Inflammatory macrophage (primary cell): Measurements from ENCODE around the gene POLR3K.
"Not testable (repeated sequence)": the region's sequence is repeated elsewhere in the genome, so short reads cannot be mapped to it uniquely, and the experiment has no call there.

Experiments
- DNase-seq, 2 donors: peaks; one replicate each; pipeline ENCODE4 v3.0.0-alpha.2; 2020 to 2022

The POLR3K gene

DNA sequence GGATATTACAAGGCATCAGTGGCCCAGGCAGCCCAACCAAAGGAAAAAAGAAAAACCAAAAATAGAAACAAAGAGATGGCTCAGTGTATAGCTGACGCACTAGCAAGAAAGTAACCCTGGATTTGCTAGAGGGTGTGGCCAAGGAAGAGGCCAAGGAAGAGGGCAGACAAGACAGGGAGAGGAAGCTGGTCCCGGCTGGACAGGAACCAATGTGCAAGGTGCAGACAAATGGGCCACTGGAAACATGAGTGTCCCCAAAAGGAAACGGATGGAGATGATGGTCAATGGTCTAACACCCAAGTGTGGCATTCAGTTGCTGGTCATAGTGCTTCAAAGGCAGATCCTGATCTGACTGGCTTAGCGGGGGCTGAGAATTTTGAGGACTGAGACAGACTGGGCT, 10.7 kb downstream of the POLR3K start:
- no peak for DNase-seq

DNA sequence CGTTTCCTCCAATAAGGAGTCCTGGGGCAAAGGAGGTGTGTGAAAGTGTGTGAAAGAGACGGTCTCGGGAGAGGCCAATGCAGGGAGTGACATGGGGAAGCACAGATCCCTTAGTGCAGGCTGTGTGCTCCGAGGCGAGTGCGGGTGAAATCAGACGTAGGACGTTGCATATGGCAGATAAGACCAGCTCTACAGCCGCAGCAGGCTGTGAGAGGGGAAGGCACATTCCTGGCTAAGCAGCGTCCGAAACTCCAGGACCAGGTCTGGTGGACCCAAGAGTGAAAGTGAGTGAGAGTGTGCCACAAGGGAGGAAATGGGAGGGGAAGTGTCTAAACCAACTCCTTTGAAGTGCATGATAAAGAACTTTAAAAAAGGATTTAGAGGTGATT, 11.3 kb downstream of the POLR3K start:
- no peak for DNase-seq

DNA sequence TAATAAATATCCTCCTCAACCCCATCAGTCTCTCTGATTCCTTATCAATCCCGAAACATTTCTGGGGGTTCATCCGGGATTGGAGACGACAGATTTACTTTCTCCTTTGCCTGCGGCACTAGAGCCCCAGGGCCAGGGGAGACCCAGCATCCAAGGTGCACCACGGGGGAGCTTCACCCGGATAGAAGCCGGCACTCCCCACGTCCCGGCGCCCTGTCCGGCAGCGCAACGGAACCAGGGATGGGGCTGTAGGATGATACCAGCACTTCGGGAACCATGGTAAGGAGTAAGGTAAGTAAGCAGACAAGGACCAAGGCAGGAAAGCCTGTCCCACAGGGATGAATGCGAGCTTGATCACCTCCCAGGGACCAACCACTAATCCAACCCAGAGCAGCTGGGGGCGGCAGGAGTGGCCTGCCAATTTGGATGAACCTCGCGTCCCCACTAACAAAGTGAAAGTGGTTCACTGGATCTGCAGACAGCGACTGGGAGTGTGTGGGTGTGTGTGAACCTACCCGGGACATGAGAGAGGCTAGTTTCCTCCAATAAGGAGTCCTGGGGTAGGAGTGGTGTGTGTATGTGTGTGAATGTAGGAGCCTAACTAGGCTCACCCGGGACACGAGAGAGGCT, 11.9 kb downstream of the POLR3K start:
- DNase-seq = no peak

DNA sequence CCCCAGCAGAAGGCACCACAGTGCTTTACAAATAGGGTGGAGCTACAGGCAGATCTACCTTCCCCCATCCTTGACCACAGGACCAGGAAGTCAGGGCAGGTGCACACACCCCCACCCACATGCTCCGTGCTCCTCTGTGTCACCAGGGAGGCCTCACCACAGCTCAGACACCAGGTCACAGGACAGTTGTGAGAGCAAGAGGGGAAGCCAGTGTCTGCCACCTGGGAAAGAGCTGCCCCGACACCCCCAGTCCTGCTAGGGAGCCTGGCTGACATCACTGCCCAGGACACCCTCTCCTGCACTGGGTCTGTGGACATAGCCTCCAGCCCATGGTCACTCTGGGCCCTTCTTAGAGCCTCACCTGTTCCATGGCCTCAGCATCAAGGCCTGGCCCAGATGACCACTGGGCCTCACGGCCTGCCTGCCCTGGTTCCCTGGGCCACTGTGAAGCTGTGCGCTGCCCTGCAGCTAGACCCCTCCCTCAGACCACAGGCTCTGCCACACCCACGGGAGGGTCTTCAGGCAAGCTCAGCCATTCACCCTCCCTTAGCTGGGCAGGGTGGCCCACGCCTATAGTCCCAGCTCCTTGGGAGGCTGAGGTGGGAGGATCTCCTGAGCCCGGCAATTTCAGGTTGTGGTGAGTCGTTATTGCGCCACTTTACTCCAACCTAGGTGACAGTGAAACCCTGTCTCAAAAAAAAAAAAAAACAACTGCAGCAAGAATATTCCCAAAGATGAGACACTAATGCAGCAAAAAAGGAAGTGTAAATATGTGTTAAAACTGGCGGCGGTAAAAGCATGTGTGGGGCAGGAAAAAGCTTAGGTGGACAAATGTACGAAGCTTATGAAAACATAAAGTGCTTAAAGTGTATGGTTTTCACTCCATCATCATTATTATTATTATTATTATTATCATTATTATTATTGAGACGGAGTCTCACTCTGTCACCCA, 14.2 kb downstream of the POLR3K start:
- DNase-seq = peak in 1 of 2 donors; percentile 31

DNA sequence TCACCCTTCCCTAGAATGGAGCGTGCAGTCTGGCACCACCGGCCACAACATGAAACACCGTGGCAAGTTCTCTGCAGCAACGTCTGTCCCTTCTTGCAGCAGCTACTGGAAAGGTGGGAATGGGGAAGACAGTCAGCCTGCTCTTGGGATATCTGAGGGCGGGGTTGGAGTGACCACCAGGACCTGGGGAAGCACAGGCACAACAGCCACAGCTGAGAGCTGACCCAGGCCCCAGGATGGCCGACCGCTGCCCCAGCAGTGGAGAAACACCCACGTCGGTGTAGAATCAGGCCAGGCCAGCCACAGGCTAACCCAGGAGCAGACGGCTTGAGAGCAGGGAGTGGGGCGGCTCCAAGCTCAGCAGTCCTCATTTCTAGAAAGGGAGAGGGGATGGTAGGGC, 15.2 kb downstream of the POLR3K start:
- not testable (repeated sequence) for DNase-seq

DNA sequence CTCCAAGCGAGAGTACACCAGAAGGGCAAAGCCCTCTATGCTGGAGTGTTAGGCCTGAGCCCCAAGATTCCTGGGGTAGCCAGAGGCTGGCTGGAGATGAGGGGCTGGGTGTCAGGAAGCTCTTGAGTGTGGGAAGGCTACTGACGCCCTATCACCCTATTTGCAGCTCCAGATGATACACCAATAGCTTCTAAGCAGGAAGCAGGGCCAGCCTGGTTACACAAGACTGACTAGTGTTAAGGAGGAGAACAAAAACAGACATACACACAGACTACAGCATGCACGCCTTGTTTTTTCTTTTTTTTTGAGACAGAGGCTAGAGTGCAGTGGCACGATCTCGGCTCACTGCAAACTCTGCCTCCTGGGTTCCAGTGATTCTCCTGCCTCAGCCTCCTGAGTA, 15.9 kb downstream of the POLR3K start:
- peak; percentile 78 to 82 for DNase-seq

DNA sequence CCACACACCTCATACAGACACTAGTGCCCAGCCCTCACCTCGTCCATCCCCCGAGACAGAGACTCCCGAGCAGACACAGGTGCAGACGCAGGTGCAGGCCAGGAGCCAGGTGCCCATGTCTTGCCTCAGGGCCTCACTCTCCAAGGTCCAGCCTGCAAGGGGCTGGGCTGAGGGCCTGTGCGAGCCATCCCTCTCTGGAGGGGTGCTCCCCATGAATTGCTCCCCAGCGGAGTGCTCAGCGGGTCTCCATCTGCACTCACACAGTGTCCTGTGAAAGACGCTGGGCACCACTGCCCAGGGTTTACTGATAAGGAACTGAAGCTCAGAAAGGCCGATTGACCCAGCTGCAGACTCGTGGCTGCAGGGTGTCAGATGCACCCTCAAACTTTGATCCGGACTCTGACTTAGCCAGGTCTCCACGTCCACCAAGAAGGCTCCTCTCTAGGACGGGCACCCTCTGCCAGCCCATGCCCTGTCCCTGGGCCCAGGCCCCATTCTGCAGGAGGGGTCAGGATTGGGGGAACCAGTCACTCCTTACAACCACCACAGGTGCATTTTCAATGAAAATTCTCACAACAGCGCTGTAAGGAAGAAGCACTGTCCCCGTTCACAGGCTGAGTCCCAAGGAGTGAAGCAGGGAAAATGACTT, 16.9 kb downstream of the POLR3K start:
- DNase-seq = no peak

DNA sequence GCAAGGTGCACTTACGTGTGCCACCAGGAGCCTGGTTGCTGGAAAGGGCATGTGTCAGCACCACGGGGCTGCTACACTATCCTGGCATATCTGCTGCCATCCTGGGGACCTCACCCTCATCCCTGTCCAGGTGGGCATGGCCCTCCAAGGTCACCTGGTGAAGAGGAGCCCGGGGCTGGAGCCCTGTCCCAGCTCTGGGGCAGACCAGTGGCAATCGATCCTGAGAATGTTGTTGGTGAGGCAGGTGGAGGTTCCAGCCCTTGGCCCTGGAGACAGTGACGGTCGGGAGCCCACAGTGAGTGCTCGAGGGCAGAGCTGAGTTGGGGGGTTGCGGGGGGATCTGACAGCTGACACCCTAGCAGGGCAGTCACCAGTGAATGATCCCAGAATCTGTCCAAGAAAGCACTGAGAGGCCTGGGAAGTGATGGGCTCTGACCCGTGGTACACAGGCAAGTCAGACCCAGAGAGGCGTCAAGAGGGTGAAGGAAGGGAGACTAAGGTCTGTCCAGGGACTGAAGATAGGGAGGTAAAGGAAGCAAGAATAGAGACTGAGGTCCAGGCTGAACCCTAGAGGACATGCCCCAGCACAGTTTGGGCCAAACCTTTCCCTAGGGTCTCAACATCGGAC, 17.6 kb downstream of the POLR3K start:
- DNase-seq = no peak

DNA sequence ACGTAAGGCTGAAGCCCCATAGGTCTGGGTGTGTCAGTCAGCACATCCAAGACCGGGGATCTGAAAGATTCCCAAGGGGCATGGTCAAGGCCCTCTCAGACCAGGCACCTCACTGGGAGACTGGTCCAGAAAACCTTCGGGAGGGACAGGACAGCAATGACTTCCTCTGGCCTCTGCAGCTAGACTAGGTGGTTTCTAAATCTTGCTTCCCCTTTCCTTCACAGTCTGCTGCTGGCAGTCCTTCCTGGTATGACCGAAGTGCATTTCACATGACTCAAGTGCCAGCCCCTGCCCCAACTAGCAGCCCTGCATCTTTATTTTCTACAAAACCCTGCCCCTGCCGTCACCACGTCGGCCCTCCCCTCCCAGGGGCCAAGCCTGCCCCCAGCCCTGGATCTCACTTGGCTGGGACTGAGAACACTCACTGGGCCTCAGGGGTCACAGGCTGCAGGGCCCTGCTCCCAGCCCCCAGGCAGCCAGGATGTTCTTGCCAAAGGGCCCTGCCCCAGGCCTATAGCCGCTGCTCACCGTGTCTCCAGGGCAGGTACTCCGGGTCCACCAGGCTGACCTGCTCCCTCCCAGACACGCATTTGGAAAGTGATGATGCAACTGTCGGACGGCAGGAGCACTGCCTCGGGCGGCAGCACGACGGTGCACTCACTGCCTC, 18.3 kb downstream of the POLR3K start:
- DNase-seq = peak; percentile 84

DNA sequence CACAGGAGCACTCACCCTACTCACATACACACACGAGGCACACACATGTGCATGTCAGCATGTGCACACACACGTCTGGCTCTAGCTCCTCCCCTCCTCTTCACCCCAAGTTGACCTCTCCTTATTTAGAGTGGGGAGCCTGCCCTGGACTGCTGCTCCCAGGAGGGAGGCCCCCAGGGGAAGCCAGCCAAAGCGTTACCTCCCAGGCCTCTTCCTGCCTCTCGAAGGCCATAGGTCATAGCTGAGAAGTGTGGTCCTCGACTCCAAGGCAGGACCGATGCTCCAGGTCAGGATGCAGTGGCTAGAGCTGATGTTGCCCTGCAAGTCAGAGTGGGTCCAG, 18.8 kb downstream of the POLR3K start:
- no peak for DNase-seq

DNA sequence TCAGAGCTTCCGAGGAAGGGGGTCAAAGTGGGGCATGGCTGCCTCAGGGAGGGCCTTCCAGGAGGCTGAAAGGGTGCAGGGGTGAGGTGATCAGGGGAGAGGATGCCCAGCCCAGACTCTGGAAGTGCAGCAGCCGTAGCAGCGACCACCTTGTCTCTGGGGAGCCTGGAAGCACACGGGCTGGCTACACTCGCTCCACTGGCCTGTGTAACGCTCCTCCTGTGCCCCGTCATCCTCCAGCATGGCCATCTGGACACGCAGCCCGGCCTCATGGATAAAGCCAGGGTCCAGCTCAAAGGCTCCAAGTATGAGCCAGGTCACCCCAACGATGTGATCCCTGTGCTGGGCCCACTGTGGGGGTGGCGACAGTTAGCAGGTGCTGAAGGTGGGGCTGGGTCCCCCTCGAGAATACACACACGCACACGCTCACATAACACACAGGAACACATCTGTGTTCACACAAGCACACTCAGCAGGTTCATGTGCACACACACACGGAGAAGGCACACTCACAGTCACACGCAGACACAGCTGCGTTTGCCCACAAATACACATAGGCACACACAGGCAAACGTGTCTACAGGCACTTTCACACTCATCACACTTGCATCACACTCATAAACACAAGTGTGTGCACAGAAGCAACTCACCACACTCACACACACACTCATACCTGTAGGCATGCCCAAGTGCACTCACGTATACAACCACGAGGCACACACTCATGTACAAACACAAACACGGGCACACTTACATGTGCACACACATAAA, 19.3 kb downstream of the POLR3K start:
- DNase-seq = no peak

DNA sequence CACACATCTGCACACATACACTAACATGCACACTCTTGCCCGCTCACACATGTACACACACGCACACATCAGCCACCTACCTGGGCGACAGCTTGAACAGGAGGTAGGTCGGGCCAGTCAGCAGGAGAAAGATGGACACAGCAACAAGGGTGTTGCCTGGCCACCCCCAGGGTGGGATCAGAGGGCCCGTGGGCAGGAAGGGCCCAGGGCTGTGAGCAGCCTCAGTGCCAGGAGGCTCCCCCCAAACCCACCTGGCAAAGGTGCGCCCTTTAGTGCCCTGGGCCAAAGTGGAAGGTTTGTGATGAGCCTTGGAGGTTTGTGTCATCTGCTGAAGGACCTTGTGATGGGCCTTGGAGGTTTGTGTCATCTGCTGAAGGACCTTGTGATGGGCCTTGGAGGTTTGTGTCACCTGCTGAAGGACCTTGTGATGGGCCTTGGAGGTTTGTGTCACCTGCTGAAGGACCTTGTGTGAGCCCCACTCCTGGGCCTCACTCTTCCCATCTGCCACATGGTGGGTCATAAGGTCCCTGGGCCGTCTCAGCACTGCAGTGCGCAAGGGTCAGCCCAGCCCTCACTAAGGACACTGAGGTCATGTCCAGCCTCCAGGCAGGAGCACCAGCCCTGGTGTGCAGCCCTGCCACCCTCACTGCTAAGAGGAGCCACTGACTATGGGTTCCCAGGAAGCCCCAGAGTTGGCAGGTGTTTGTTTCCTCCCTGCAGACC, 20.1 kb downstream of the POLR3K start:
- DNase-seq = not testable (repeated sequence)

DNA sequence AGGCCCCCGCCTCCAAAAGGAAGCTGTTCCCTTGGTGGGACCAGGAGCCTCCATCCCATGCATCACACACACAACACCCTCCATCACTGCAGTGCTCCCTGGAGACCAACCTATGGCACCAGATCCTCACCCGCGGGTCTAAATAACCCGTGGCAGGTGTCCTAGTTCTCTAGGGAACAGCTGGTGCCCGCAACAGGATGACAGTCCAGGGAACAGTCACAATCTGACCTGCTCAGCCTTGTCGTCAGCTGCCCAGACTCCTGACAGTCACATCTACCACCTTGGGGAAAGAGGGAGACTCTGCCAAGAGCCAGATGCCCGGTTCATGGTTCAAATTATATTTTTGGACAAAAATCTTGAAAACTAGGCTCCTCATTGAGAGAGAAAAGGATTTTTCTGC, 22.8 kb downstream of the POLR3K start:
- DNase-seq = not testable (repeated sequence)

DNA sequence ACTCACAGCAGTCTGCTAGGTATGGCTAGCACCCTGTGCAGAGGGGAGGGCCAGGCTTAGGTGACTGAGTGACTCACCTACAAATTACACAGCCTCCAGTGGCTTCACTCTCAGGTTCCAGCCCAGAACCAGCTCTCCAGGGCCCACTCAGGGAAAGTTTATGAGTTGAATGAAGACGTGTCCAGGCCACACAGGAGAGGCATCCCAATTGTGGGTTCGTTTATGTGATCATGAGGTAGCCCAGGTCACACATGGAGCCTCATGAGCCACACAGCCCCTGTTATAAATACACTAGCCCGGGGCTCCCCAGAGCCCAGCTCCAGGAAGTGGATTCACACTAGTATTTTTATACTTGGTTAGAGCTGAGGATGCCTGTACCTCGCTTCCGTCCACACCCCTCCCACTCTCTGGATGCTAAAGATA, 27.5 kb downstream of the POLR3K start:
- DNase-seq = not testable (repeated sequence)

DNA sequence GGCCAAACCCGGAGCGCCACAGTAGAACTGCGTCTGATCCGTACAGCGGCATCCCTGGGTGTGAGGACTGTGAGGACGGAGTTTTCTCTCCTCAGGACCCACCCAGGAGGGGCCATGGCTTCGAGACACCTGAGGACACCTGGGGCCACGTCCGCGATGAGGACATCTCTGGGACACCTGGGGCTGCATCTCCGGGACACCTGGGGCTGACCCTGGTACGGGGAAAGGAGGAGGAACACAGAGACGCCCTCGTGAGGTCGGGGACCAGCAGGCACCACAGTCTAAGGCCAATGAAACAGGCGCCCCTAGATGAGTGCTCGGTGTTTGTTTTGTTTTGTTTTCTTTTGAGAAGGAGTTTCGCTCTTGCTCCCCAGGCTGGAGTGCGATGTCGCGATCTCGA, 29.3 kb downstream of the POLR3K start:
- not testable (repeated sequence) for DNase-seq

DNA sequence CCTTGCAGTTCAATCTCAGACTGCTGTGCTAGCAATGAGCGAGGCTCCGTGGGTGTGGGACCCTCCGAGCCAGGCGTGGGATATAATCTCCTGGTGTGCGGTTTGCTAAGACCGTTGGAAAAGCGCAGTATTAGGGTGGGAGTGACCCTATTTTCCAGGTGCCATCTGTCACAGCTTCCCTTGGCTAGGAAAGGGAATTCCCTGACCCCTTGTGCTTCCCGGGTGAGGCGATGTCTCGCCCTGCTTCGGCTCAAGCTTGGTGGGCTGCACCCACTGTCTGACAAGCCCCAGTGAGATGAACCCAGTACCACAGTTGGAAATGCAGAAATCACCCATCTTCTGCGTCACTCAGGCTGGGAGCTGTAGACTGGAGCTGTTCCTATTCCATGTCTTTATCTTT, 32.5 kb downstream of the POLR3K start:
- DNase-seq = not testable (repeated sequence)

DNA sequence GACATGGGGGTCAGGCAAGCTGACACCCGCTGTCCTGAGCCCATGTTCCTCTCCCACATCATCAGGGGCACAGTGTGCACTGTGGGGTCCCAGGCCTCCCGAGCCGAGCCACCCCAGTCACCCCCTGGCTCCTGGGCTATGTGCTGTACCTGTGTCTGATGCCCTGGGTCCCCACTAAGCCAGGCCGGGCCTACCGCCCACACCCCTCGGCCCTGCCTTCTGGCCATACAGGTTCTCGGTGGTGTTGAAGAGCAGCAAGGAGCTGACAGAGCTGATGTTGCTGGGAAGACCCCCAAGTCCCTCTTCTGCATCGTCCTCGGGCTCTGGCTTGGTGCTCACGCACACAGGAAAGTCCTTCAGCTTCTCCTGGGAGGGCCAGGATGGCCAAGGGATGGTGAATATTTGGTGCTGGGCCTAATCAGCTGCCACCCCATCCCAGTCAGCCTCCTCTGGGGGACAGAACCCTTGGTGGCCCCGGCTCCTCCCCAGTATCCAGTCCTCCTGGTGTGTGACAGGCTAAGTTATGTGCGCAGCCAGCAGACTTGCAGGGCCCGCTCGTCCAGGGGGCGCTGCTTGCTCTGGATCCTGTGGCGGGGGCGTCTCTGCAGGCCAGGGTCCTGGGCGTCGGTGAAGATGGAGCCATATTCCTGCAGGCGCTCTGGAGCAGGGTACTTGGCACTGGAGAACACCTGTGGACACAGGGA, 36.2 kb downstream of the POLR3K start:
- DNase-seq = not testable (repeated sequence)

DNA sequence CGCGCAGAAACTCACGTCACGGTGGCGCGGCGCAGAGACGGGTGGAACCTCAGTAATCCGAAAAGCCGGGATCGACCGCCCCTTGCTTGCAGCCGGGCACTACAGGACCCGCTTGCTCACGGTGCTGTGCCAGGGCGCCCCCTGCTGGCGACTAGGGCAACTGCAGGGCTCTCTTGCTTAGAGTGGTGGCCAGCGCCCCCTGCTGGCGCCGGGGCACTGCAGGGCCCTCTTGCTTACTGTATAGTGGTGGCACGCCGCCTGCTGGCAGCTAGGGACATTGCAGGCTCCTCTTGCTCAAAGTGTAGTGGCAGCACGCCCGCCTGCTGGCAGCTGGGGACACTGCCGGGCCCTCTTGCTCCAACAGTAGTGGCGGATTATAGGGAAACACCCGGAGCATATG, 42.6 kb downstream of the POLR3K start:
- DNase-seq = not testable (repeated sequence)

DNA sequence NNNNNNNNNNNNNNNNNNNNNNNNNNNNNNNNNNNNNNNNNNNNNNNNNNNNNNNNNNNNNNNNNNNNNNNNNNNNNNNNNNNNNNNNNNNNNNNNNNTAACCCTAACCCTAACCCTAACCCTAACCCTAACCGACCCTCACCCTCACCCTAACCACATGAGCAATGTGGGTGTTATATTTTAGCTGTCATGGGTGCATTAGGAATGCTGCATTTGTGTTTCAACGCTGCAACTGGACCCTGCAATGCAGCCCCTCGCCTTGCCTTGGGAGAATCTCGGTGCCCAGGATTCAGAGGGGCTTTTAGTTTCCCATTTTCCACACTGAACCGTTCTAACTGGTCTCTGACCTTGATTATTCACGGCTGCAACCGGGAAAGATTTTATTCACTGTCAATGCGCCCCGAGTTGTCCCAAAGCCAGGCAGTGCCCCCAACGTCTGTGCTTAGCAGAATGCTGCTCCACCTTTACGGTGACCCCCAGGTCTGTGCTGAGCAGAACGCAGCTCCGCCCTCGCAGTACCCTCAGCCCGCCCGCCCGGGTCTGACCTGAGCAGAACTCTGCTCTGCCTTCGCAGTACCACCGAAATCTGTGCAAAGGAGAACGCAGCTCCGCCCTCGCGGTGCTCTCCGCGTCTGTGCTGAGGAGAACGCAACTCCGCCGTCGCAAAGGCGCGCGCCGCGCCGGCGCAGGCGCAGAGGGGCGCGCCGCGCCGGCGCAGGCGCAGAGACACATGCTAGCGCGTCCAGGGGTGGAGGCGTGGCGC, 43.3 kb downstream of the POLR3K start:
- no peak for DNase-seq
